HepG2 (cell line): ENCODE data around the gene INHBC. TPM values are rescaled to one million over a fixed set of nuclear protein-coding genes. Genes with fewer than 3 reads are reported as not detected.
A peak's percentile ranks its signal among the peaks of the same experiment; 100 is the strongest.
"Not testable (repeated sequence)": the region's sequence is repeated elsewhere in the genome, so short reads cannot be mapped to it uniquely, and the experiment has no call there.

Experiments
- ATAC-seq: fragments of 200-7000 bp; cut with Tn5 transposase; 3 replicates; pipeline ENCODE4 v1.9.1; 2020; ENCODE audit warnings: mild to moderate bottlenecking, moderate library complexity
- BruUV-seq: library from RNA; stranded (reverse); fragments of 400-500 nt; replicated peaks from 2 replicates; lab custom pipeline; 2021; lab: Mats Ljungman, UMichigan
- CTCF ChIA-PET: fragments of 300-600 bp; formaldehyde crosslinking; extraction: SDS; loops from one replicate; lab custom pipeline; 2021; ENCODE audit warnings: low total read pairs, inconsistent platforms, low intra/inter-chr PET ratio; lab: Yijun Ruan, JAX
- POLR2A ChIA-PET: fragments of 350-600 bp; sonication (Branson Sonifier 250); formaldehyde crosslinking; loops from one replicate; lab custom pipeline; 2020; ENCODE audit warnings: antibody characterized with exemption, inconsistent platforms; lab: Yijun Ruan, JAX
- DNase-seq: peaks from one replicate; pipeline ENCODE4 v3.0.0-alpha.2; 2015; ENCODE audit warnings: low spot score
- FAIRE-seq: peaks from 3 replicates; lab custom pipeline; 2011; peaks lifted over from hg19 to GRCh38; lab: Jason Lieb, UNC
- H2AFZ ChIP-seq: one replicate; pipeline ENCODE4 v1.6.1; 2011; ENCODE audit warnings: low read length, inconsistent platforms
- H3K27ac ChIP-seq: fragments of 300-600 bp; 3 replicates; pipeline ENCODE4 v1.8.0; 2011; ENCODE audit warnings: mixed run types, mild to moderate bottlenecking, mixed read lengths, low read length, inconsistent platforms; ENCODE audit not compliant: insufficient read depth; ENCODE audit errors: extremely low read length
- H3K27me3 ChIP-seq, 2 experiments: fragments of 200-600 bp in 1 of 2; 2 replicates in 1 of 2; 3 replicates in 1 of 2; pipeline versions ENCODE4 v1.6.0 to v1.8.0; 2011; ENCODE audit warnings: low read length in 2 of 2, mild to moderate bottlenecking in 2 of 2, moderate library complexity in 2 of 2, inconsistent platforms in 1 of 2; ENCODE audit not compliant: insufficient read depth in 2 of 2, control insufficient read depth in 1 of 2
- H3K36me3 ChIP-seq, 2 experiments: fragments of 200-600 bp in 1 of 2; replicated peaks in 1 of 2; 2 replicates in 1 of 2; 3 replicates in 1 of 2; pipeline versions ENCODE4 v1.5.1 to v1.8.0; 2011; ENCODE audit warnings: low read length in 2 of 2, inconsistent platforms in 1 of 2; ENCODE audit not compliant: insufficient read depth in 2 of 2, control insufficient read depth in 1 of 2
- H3K4me1 ChIP-seq: 2 replicates; pipeline ENCODE4 v1.5.1; 2012; ENCODE audit warnings: low read length, inconsistent platforms; ENCODE audit not compliant: insufficient read depth
- H3K4me2 ChIP-seq: 2 replicates; pipeline ENCODE4 v1.6.0; 2011; ENCODE audit warnings: low read depth, low read length, inconsistent platforms
- H3K4me3 ChIP-seq, 3 experiments: fragments of 200-600 bp in 1 of 3; sonication (generic), shearing (Covaris generic) in 1 of 3; replicated peaks in 1 of 3; 2 replicates each; pipeline ENCODE4 v1.5.1; 2011 to 2016; ENCODE audit warnings: low read length in 3 of 3, inconsistent platforms in 2 of 3, low read depth in 2 of 3, mild to moderate bottlenecking in 2 of 3, control low read depth in 1 of 3, mixed read lengths in 1 of 3; ENCODE audit not compliant: insufficient read depth in 1 of 3
- H3K79me2 ChIP-seq: one replicate; pipeline ENCODE4 v1.6.1; 2011; ENCODE audit warnings: low read length, inconsistent platforms; ENCODE audit not compliant: insufficient read depth
- H3K9ac ChIP-seq: 2 replicates; pipeline ENCODE4 v1.6.0; 2011; ENCODE audit warnings: mild to moderate bottlenecking, low read depth, low read length, inconsistent platforms; ENCODE audit not compliant: insufficient read depth
- H3K9me3 ChIP-seq: 2 replicates; pipeline ENCODE4 v1.5.1; 2012; ENCODE audit warnings: mild to moderate bottlenecking, low read length
- H4K20me1 ChIP-seq: 2 replicates; pipeline ENCODE4 v1.6.0; 2011; ENCODE audit warnings: inconsistent platforms, mild to moderate bottlenecking, low read length, moderate library complexity; ENCODE audit not compliant: insufficient read depth
- RFXAP ChIP-seq: sonication (generic); formaldehyde crosslinking; IDR thresholded peaks from 2 replicates; pipeline ENCODE4 v1.4.0; 2020; ENCODE audit warnings: missing genetic modification reagents, borderline replicate concordance
- ZNF121 ChIP-seq: sonication (generic); formaldehyde crosslinking; IDR thresholded peaks from 2 replicates; pipeline ENCODE4 v1.5.0; 2020; ENCODE audit warnings: mild to moderate bottlenecking, missing genetic modification reagents
- WGBS: methylation state at CpG from one replicate; pipeline ENCODE4 v1.1.6; 2017; ENCODE audit warnings: low lambda C conversion rate; 5-methylcytosine and 5-hydroxymethylcytosine counted together
- in situ Hi-C: cut with HindIII; loops from 2 replicates; pipeline ENCODE4 v1.10.0; 2017; ENCODE audit warnings: low pct_unique_long_range_greater_than_20kb; ENCODE audit not compliant: extremely low pct_ligation_motif_present
- intact Hi-C: fragments of 100-400 bp; cut with micrococcal nuclease; formaldehyde crosslinking; loops from one replicate; pipeline ENCODE4 v1.10.0; 2022; ENCODE audit not compliant: unreplicated experiment
- polyA plus RNA-seq, 8 experiments: library from polyadenylated mRNA; depleted of rRNA in 3 of 8; stranded (reverse) in 7 of 8; unstranded in 1 of 8; fragments of >200 nt; fragmentation: Illumina TruSeq in 4 of 8; extraction: Trizol in 4 of 8; gene quantifications; 2 replicates each; pipeline versions ENCODE4 v1.2.1 to v1.2.3, GENCODE V29; 2011 to 2016; ENCODE audit warnings: low read depth in 4 of 8, missing spikeins in 1 of 8, mixed read lengths in 1 of 8; ENCODE audit not compliant: insufficient read depth in 1 of 8
- total RNA-seq, 5 experiments: library from RNA; depleted of rRNA; stranded (reverse); fragments of >200 nt; fragmentation: Illumina TruSeq; extraction: Trizol; gene quantifications; 2 replicates each; pipeline ENCODE4 v1.2.3, GENCODE V29; 2016; ENCODE audit warnings: low read depth in 1 of 5
- TF ChIP-seq, protein P1 (sequence below): sonication (generic); formaldehyde crosslinking; IDR thresholded peaks from 2 replicates; pipeline ENCODE4 v1.5.1; 2020; ENCODE audit warnings: missing genetic modification reagents, mild to moderate bottlenecking, borderline replicate concordance
- TF ChIP-seq, protein P2 (sequence below): sonication (generic); formaldehyde crosslinking; IDR thresholded peaks from 2 replicates; pipeline ENCODE4 v1.4.0; 2020; ENCODE audit warnings: mild to moderate bottlenecking, missing genetic modification reagents, borderline replicate concordance

Gene INHBC
- total and polyA plus RNA-seq, 2 of the 13 experiments (the other 11 are each of a cell fraction or from before 2014, with no cell fraction given), result 1.8 to 13.8 TPM

DNA sequence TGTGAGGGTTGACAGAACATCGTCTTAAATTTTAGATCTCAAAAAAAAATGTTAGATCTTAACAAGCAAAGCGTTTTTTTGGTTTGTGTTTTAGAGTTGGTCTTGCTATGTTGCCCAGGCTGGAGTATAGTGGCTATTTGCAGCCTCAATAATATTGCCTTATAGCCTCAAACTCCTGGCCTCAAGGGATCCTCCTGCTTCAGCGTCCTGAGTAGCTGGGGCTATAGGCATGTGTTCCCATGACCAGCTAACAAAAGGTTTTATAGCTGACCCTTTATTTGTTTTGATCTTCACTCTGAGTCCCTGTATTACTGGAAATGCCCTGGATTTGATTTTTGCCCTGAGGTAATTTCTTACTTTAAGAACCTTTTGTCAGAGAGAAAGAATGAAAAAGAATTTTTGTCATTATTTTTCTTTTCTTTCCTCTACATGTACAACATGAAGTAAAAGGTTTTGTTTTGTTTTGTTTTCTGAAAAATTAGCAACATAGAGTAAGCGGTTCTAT is 5.2 kb downstream of the INHBC start:
- Histone ChIP-seq H3K4me3 (no peak overlapping the region), H3K9me3 (no peaks in the 10 kb centered on the region), H3K9ac (no peak overlapping the region), H2AFZ (no peak overlapping the region), H3K27me3 (no peaks in the 10 kb centered on the region), H3K4me2 (no peak overlapping the region), H4K20me1 (no peaks in the 10 kb centered on the region), H3K4me1 (peaks cover 14% of the 10 kb centered on the region), H3K79me2 (no peaks in the 10 kb centered on the region), H3K36me3 (no peaks in the 10 kb centered on the region), H3K27ac (no peak overlapping the region)
- no TSS peak for BruUV-seq
- in situ Hi-C loops, result no loop called here
- ChIA-PET POLR2A (interaction anchor here (1.1 kb wide), 1 partner anchor 10 kb away, joined by 3 read pairs; no protein-coding TSS in a partner anchor), CTCF (no interaction called here)
- FAIRE-seq (no peak), ATAC-seq (no peak), DNase-seq (no peak)
- 81% methylated on average over 4 of the region's 4 CpGs for WGBS
- TF ChIP-seq, protein P1, sequence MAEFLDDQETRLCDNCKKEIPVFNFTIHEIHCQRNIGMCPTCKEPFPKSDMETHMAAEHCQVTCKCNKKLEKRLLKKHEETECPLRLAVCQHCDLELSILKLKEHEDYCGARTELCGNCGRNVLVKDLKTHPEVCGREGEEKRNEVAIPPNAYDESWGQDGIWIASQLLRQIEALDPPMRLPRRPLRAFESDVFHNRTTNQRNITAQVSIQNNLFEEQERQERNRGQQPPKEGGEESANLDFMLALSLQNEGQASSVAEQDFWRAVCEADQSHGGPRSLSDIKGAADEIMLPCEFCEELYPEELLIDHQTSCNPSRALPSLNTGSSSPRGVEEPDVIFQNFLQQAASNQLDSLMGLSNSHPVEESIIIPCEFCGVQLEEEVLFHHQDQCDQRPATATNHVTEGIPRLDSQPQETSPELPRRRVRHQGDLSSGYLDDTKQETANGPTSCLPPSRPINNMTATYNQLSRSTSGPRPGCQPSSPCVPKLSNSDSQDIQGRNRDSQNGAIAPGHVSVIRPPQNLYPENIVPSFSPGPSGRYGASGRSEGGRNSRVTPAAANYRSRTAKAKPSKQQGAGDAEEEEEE (CRISPR knock-in tag), result no peak
- TF ChIP-seq, protein P2, sequence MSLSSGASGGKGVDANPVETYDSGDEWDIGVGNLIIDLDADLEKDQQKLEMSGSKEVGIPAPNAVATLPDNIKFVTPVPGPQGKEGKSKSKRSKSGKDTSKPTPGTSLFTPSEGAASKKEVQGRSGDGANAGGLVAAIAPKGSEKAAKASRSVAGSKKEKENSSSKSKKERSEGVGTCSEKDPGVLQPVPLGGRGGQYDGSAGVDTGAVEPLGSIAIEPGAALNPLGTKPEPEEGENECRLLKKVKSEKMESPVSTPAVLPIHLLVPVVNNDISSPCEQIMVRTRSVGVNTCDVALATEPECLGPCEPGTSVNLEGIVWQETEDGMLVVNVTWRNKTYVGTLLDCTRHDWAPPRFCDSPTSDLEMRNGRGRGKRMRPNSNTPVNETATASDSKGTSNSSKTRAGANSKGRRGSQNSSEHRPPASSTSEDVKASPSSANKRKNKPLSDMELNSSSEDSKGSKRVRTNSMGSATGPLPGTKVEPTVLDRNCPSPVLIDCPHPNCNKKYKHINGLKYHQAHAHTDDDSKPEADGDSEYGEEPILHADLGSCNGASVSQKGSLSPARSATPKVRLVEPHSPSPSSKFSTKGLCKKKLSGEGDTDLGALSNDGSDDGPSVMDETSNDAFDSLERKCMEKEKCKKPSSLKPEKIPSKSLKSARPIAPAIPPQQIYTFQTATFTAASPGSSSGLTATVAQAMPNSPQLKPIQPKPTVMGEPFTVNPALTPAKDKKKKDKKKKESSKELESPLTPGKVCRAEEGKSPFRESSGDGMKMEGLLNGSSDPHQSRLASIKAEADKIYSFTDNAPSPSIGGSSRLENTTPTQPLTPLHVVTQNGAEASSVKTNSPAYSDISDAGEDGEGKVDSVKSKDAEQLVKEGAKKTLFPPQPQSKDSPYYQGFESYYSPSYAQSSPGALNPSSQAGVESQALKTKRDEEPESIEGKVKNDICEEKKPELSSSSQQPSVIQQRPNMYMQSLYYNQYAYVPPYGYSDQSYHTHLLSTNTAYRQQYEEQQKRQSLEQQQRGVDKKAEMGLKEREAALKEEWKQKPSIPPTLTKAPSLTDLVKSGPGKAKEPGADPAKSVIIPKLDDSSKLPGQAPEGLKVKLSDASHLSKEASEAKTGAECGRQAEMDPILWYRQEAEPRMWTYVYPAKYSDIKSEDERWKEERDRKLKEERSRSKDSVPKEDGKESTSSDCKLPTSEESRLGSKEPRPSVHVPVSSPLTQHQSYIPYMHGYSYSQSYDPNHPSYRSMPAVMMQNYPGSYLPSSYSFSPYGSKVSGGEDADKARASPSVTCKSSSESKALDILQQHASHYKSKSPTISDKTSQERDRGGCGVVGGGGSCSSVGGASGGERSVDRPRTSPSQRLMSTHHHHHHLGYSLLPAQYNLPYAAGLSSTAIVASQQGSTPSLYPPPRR (CRISPR knock-in tag), result no peak
- TF ChIP-seq RFXAP (CRISPR knock-in tag) (no peak), ZNF121 (0 out of 2 replicates have a peak, but pooled peaks have one; percentile 13)
- intact Hi-C loops, result no loop called here

DNA sequence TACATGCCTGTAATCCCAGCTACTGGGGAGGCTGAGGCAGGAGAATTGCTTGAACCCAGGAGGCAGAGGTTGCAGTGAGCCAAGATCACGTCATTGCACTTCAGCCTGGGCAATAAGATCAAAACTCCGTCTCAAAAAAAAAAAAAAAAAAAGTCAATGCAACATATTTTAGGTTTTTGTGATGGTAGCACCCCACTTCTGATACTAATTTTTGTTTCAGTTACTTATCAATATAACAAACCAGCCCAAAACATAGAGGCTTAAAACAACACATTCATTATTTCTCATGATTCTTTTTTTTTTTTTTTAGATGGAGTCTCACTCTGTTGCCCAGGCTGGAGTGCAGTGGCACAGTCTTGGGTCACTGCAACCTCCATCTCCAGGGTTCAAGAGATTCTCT is 6.8 kb downstream of the INHBC start:
- POLR2A ChIA-PET, result interaction anchor here (1.4 kb wide), 1 partner anchor 11 kb away, joined by 4 read pairs; no protein-coding TSS in a partner anchor
- H3K9ac ChIP-seq, H3K27me3 ChIP-seq, intact Hi-C loops, H3K79me2 ChIP-seq, H3K4me3 ChIP-seq, H4K20me1 ChIP-seq, FAIRE-seq, ATAC-seq, in situ Hi-C loops, CTCF ChIA-PET, H3K4me1 ChIP-seq, DNase-seq, BruUV-seq, H3K9me3 ChIP-seq, H2AFZ ChIP-seq, H3K4me2 ChIP-seq, H3K36me3 ChIP-seq, H3K27ac ChIP-seq: not testable (repeated sequence)
- 90% methylated on average over 2 of the region's 2 CpGs for WGBS
